H1 (cell line): ENCODE measurements around the gene FAM120B. TPM values are rescaled to one million over a fixed set of nuclear protein-coding genes. Genes with fewer than 3 reads are reported as not detected.
A peak's percentile ranks its signal among the peaks of the same experiment; 100 is the strongest.

Experiments used
- ASH2L ChIP-seq: fragments of 200-600, 300-600 bp; sonication (generic); IDR thresholded peaks from one replicate; pipeline ENCODE4 v1.7.1; 2017; ENCODE audit warnings: low read length
- ATF3 ChIP-seq: IDR thresholded peaks from 2 replicates; pipeline ENCODE4 v1.6.1; 2011; ENCODE audit warnings: low read depth, mild to moderate bottlenecking, low read length; ENCODE audit not compliant: insufficient read depth
- CREB1 ChIP-seq: IDR thresholded peaks from 2 replicates; pipeline ENCODE4 v1.6.1; 2012; ENCODE audit warnings: inconsistent platforms
- MAFK ChIP-seq: IDR thresholded peaks from 2 replicates; pipeline ENCODE4 v1.6.1; 2012; ENCODE audit warnings: low read depth, mild to moderate bottlenecking, improper control_type of control experiment, low read length
- NANOG ChIP-seq: IDR thresholded peaks from 2 replicates; pipeline ENCODE4 v1.6.1; 2011; ENCODE audit warnings: low read length, low read depth, mild to moderate bottlenecking, inconsistent platforms; ENCODE audit not compliant: insufficient read depth, poor library complexity, severe bottlenecking
- RAD21 ChIP-seq, 2 experiments: IDR thresholded peaks in 1 of 2; conservative IDR thresholded peaks in 1 of 2; 2 replicates each; pipeline ENCODE4 v1.6.1; 2011; ENCODE audit warnings: low read depth in 2 of 2, low read length in 2 of 2, improper control_type of control experiment in 1 of 2, inconsistent platforms in 1 of 2, mild to moderate bottlenecking in 1 of 2, moderate library complexity in 1 of 2
- SIN3A ChIP-seq, 2 experiments: IDR thresholded peaks in 1 of 2; conservative IDR thresholded peaks in 1 of 2; 2 replicates each; pipeline ENCODE4 v1.6.1; 2011 to 2012; ENCODE audit warnings: low read length in 2 of 2, improper control_type of control experiment in 1 of 2, low read depth in 1 of 2, mild to moderate bottlenecking in 1 of 2
- SIRT6 ChIP-seq: IDR thresholded peaks from one replicate; pipeline ENCODE4 v1.7.1; 2012; ENCODE audit warnings: low read length, inconsistent platforms
- SIX5 ChIP-seq: IDR thresholded peaks from 2 replicates; pipeline ENCODE4 v1.6.1; 2011; ENCODE audit warnings: mild to moderate bottlenecking, low read depth, low read length
- TCF12 ChIP-seq: IDR thresholded peaks from 2 replicates; pipeline ENCODE4 v1.6.1; 2011; ENCODE audit warnings: low read depth, mild to moderate bottlenecking, low read length
- polyA plus RNA-seq, 7 experiments: library from polyadenylated mRNA; depleted of rRNA in 3 of 7; stranded (reverse) in 5 of 7; unstranded in 2 of 7; fragments of >200 nt in 5 of 7; fragments of 200-250 nt in 2 of 7; gene quantifications; 1 replicate in 5 of 7; 2 replicates in 1 of 7; 4 replicates in 1 of 7; pipeline versions ENCODE4 v1.2.1 to v1.2.3, GENCODE V29; 2011 to 2013; ENCODE audit warnings: missing spikeins in 2 of 7, mixed read lengths in 2 of 7
- total RNA-seq: library from RNA; stranded (reverse); fragmentation: NEBNext Ultra II Directional; extraction: Animal tissue kit (Norgen Biotek cat#: 25700); gene quantifications from 2 replicates; pipeline ENCODE4 v1.2.1, GENCODE V29; 2021
- TF ChIP-seq, protein P1 (sequence below): IDR thresholded peaks from 2 replicates; pipeline ENCODE4 v1.6.1; 2012; ENCODE audit warnings: low read length, inconsistent platforms
- TF ChIP-seq, protein P2 (sequence below), 3 experiments: IDR thresholded peaks; 1 replicate in 2 of 3; 2 replicates in 1 of 3; pipeline versions ENCODE4 v1.5.1 to v1.6.1; 2011; ENCODE audit warnings: low read length in 3 of 3, mild to moderate bottlenecking in 3 of 3, inconsistent platforms in 2 of 3, low read depth in 1 of 3, moderate library complexity in 1 of 3; ENCODE audit not compliant: insufficient read depth in 1 of 3; ENCODE audit errors: control extremely low read depth in 1 of 3

Gene FAM120B
- total and polyA plus RNA-seq, 2 of the 8 experiments (the other 6 are each of a cell fraction or from before 2014, with no cell fraction given): 5.1 to 12.5 TPM

- TF ChIP-seq ASH2L: peak; percentile 47
- TF ChIP-seq CREB1: no peak
- no peak for TF ChIP-seq SIRT6
- TF ChIP-seq, protein P1, sequence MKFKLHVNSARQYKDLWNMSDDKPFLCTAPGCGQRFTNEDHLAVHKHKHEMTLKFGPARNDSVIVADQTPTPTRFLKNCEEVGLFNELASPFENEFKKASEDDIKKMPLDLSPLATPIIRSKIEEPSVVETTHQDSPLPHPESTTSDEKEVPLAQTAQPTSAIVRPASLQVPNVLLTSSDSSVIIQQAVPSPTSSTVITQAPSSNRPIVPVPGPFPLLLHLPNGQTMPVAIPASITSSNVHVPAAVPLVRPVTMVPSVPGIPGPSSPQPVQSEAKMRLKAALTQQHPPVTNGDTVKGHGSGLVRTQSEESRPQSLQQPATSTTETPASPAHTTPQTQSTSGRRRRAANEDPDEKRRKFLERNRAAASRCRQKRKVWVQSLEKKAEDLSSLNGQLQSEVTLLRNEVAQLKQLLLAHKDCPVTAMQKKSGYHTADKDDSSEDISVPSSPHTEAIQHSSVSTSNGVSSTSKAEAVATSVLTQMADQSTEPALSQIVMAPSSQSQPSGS: no peak
- no peak for TF ChIP-seq ATF3
- TF ChIP-seq MAFK: no peak
- TF ChIP-seq RAD21 (IDR thresholded peaks at IDR 0.05 in 1 of 2, conservative IDR thresholded peaks at IDR 0.05 in 1 of 2; ENCODE audit: low read depth in 2 of 2, low read length in 2 of 2): no peak
- TF ChIP-seq, protein P2, sequence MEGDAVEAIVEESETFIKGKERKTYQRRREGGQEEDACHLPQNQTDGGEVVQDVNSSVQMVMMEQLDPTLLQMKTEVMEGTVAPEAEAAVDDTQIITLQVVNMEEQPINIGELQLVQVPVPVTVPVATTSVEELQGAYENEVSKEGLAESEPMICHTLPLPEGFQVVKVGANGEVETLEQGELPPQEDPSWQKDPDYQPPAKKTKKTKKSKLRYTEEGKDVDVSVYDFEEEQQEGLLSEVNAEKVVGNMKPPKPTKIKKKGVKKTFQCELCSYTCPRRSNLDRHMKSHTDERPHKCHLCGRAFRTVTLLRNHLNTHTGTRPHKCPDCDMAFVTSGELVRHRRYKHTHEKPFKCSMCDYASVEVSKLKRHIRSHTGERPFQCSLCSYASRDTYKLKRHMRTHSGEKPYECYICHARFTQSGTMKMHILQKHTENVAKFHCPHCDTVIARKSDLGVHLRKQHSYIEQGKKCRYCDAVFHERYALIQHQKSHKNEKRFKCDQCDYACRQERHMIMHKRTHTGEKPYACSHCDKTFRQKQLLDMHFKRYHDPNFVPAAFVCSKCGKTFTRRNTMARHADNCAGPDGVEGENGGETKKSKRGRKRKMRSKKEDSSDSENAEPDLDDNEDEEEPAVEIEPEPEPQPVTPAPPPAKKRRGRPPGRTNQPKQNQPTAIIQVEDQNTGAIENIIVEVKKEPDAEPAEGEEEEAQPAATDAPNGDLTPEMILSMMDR (IDR thresholded peaks at IDR 0.05; ENCODE audit: control extremely low read depth in 1 of 3, insufficient read depth in 1 of 3, low read depth in 1 of 3, low read length in 3 of 3): no peak
- TF ChIP-seq NANOG: no peak
- TF ChIP-seq SIN3A (conservative IDR thresholded peaks at IDR 0.05 in 1 of 2, IDR thresholded peaks at IDR 0.05 in 1 of 2; ENCODE audit: low read depth in 1 of 2, low read length in 2 of 2): no peak
- no peak for TF ChIP-seq TCF12
- no peak for TF ChIP-seq SIX5
Measured at GRCh38 chr6:170290296-170291128, 16.0 kb upstream of the FAM120B start, which contains the start of gene DLL1 (continued).
